ENCODE data around the gene C2orf72. TPM values are rescaled to one million over a fixed set of nuclear protein-coding genes. Genes with fewer than 3 reads are reported as not detected.

The C2orf72 gene
- total and polyA plus RNA-seq, 4 donors: 0.28 to 1.3 (median 0.56) TPM

DNA sequence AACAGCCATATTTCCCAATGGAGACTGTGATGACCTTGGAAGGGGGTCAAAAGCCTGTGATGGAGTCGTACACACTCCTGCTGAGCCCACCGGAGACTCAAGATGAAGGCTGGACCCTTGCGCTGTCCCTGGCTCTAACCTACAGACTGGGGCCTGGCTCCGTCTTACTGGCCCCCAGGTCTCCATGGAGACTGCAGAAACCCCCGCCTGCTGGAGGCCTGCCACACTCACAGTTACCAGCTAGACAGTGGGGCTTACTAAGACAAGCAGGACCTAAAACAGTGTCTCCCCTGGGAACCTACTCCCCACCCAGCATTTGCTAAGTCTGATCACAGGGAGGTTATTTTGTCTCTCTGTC lies 9.6 kb downstream of the C2orf72 start:
- Histone ChIP-seq H3K4me3 (no peak overlapping the region), H3K9ac (ENCODE audit: insufficient read depth in 1 of 2, low read length in 2 of 2) (no peak overlapping the region), H3K27ac (ENCODE audit: low read depth in 1 of 2, low read length in 1 of 2) (no peak overlapping the region), H3K27me3 (ENCODE audit: control insufficient read depth in 3 of 3, insufficient read depth in 3 of 3, low read length in 2 of 3) (peaks cover 0 to 3% (median 3%) of the 10 kb centered on the region in 3 donors), H3K36me3 (ENCODE audit: control insufficient read depth in 4 of 4, insufficient read depth in 4 of 4, low read length in 4 of 4) (no peaks in the 10 kb centered on the region), H3K9me3 (ENCODE audit: control insufficient read depth in 4 of 4, insufficient read depth in 3 of 4, low read length in 3 of 4) (no peaks in the 10 kb centered on the region), H3K4me1 (ENCODE audit: control insufficient read depth in 5 of 5, insufficient read depth in 5 of 5, low read length in 5 of 5) (no peaks in the 10 kb centered on the region)
- WGBS, 2 donors: 84 to 99% methylated on average over 5 of the region's 5 CpGs
- no peak for DNase-seq
- TF ChIP-seq, protein P1, sequence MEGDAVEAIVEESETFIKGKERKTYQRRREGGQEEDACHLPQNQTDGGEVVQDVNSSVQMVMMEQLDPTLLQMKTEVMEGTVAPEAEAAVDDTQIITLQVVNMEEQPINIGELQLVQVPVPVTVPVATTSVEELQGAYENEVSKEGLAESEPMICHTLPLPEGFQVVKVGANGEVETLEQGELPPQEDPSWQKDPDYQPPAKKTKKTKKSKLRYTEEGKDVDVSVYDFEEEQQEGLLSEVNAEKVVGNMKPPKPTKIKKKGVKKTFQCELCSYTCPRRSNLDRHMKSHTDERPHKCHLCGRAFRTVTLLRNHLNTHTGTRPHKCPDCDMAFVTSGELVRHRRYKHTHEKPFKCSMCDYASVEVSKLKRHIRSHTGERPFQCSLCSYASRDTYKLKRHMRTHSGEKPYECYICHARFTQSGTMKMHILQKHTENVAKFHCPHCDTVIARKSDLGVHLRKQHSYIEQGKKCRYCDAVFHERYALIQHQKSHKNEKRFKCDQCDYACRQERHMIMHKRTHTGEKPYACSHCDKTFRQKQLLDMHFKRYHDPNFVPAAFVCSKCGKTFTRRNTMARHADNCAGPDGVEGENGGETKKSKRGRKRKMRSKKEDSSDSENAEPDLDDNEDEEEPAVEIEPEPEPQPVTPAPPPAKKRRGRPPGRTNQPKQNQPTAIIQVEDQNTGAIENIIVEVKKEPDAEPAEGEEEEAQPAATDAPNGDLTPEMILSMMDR (IDR thresholded peaks at IDR 0.05; ENCODE audit: control extremely low read depth, extremely low read depth): no peak
- ATAC-seq (ENCODE audit: insufficient read depth, low FRiP score): no peak

DNA sequence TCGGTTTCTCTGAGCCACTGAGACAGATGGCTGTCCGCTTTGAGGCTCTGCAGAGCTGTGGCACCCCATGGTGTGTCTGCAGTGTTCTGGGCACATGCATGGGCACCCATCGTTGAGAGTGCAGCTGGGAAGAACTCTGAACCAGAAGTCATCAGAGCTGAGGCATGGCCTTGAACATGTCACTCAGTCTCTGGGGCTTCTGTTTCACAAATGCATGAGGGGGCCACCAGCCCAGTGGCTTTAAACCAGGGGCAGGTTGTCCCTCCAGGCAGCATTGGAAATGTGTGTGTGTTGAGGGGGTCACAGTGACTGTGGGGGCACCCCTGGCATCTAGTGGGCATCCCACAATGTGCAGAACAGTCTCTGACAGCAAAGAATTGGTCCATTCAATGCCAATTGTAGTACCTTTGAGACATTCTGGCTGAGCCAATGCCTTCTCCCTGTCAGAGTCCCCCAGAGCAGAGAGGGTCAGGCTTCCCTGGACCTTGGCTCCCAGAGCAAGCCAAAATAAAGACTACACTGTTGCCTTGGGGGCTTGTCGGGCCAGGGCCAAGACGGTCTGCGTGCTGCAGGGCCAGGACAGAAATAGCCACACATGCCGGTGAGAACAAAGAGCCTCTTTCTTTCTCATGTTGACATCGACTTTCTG lies 10.1 kb downstream of the C2orf72 start:
- ATAC-seq (ENCODE audit: insufficient read depth, low FRiP score): no peak
- DNase-seq: peak in 2 of 3 donors; percentile 19 to 51
- Histone ChIP-seq H3K27me3 (ENCODE audit: control insufficient read depth in 3 of 3, insufficient read depth in 3 of 3, low read length in 2 of 3) (peaks cover 0 to 1% (median 0%) of the 10 kb centered on the region in 3 donors), H3K9me3 (ENCODE audit: control insufficient read depth in 4 of 4, insufficient read depth in 3 of 4, low read length in 3 of 4) (no peaks in the 10 kb centered on the region), H3K36me3 (ENCODE audit: control insufficient read depth in 4 of 4, insufficient read depth in 4 of 4, low read length in 4 of 4) (no peaks in the 10 kb centered on the region), H3K27ac (ENCODE audit: low read depth in 1 of 2, low read length in 1 of 2) (no peak overlapping the region), H3K4me1 (ENCODE audit: control insufficient read depth in 5 of 5, insufficient read depth in 5 of 5, low read length in 5 of 5) (peaks cover 0 to 3% (median 2%) of the 10 kb centered on the region in 5 donors), H3K9ac (ENCODE audit: insufficient read depth in 1 of 2, low read length in 2 of 2) (no peak overlapping the region), H3K4me3 (no peak overlapping the region)
- 66 to 79% methylated on average over 8 of the region's 8 CpGs for WGBS, 2 donors
- TF ChIP-seq, protein P1 (IDR thresholded peaks at IDR 0.05; ENCODE audit: control extremely low read depth, extremely low read depth): no peak

DNA sequence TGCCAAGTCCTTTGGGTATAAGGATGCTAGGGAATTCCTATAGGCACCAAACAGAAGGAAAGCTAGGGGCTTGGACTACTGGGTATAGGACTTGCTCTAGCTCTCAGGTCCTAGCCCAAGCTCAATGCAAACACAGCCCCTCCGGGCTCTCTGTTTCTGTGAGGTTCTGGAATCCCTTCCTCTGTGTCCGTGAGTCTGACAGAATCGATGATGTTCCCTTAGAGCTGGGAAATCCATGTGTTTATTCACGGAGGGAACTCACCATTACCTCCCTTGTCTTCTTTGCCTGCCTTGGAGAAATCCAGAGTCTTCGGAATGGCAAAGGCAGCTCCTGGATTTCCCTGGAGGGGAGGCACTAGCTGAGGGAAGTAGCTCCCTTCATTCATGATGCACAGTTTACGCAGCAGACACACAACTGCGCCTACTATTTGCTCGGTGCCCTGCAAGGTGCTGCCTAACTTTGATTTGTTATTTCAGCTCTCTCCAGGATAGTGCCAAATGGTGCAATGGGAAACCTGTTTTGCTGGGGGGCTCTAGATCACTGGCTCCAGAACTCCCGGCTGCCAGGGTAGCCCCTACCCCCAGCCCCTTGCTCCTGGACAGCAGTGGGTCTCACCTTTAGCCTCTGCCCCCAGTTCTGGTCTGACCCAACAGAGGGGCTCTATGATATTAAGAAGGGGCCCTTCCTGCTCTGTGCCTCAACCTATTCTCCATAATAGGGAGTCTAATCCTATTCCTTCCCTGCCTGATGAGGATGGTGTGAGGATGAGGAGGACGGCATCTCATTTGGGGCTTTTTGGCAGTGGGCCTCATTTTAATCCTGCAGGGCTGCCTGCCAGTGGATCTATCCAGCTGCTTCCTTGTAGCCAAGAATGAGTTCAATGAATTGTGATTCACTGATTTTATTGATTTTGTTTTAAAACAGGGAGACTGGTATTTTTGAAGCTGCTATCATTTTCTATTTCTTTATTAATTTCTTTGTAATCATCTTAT lies 10.9 kb downstream of the C2orf72 start:
- Histone ChIP-seq H3K27ac (ENCODE audit: low read depth in 1 of 2, low read length in 1 of 2) (no peak overlapping the region), H3K9me3 (ENCODE audit: control insufficient read depth in 4 of 4, insufficient read depth in 3 of 4, low read length in 3 of 4) (no peaks in the 10 kb centered on the region), H3K4me3 (no peak overlapping the region), H3K27me3 (ENCODE audit: control insufficient read depth in 3 of 3, insufficient read depth in 3 of 3, low read length in 2 of 3) (no peaks in the 10 kb centered on the region), H3K9ac (ENCODE audit: insufficient read depth in 1 of 2, low read length in 2 of 2) (no peak overlapping the region), H3K4me1 (ENCODE audit: control insufficient read depth in 5 of 5, insufficient read depth in 5 of 5, low read length in 5 of 5) (peaks cover 0 to 5% (median 2%) of the 10 kb centered on the region in 5 donors), H3K36me3 (ENCODE audit: control insufficient read depth in 4 of 4, insufficient read depth in 4 of 4, low read length in 4 of 4) (no peaks in the 10 kb centered on the region)
- ATAC-seq (ENCODE audit: insufficient read depth, low FRiP score): no peak
- TF ChIP-seq, protein P1 (IDR thresholded peaks at IDR 0.05; ENCODE audit: control extremely low read depth, extremely low read depth): no peak
- whole genome bisulfite sequencing, 2 donors: 70 to 86% methylated on average over 10 of the region's 10 CpGs
- no peak for DNase-seq

All from lung (tissue), 12 donors.